Thyroid gland (tissue), 4 donors: Measurements from ENCODE around the gene MAP3K12. TPM values are rescaled to one million over a fixed set of nuclear protein-coding genes. Genes with fewer than 3 reads are reported as not detected.
A peak's percentile ranks its signal among the peaks of the same experiment; 100 is the strongest.

ENCODE experiments used
- DNase-seq, 2 donors: peaks; one replicate each; pipeline ENCODE4 v3.0.0-alpha.2; 2019
- H3K27ac ChIP-seq, 3 donors: fragments of 200-600 bp; sonication (generic); 1 replicate in 2 of 3; 2 replicates in 1 of 3; pipeline ENCODE4 v1.5.1; 2016 to 2019; ENCODE audit warnings: mild to moderate bottlenecking in 1 of 3, moderate library complexity in 1 of 3
- H3K27me3 ChIP-seq: fragments of 200-600 bp; sonication (generic); one replicate; pipeline ENCODE4 v1.5.1; 2019
- H3K36me3 ChIP-seq, 2 donors: fragments of 200-600 bp; sonication (generic); one replicate each; pipeline ENCODE4 v1.5.1; 2016 to 2019
- H3K4me1 ChIP-seq, 2 donors: fragments of 200-600 bp; sonication (generic); one replicate each; pipeline ENCODE4 v1.5.1; 2017 to 2019
- H3K4me3 ChIP-seq, 3 donors: fragments of 200-600 bp; sonication (generic); replicated peaks in 1 of 3; 1 replicate in 2 of 3; 2 replicates in 1 of 3; pipeline ENCODE4 v1.5.1; 2016; ENCODE audit warnings: mild to moderate bottlenecking in 1 of 3
- H3K9me3 ChIP-seq: fragments of 200-600 bp; sonication (generic); one replicate; pipeline ENCODE4 v1.5.1; 2017
- CTCF ChIP-seq, 6 experiments: fragments of 200-600 bp in 3 of 6; fragments of 450-650 bp in 3 of 6; sonication (generic) in 3 of 6; IDR thresholded peaks; one replicate each; pipeline ENCODE4 v1.5.1; 2016 to 2019; ENCODE audit warnings: antibody characterized with exemption in 6 of 6, mild to moderate bottlenecking in 2 of 6, inconsistent platforms in 1 of 6, moderate library complexity in 1 of 6
- POLR2A ChIP-seq, 2 donors: fragments of 450-650 bp; IDR thresholded peaks; one replicate each; pipeline ENCODE4 v1.6.1; 2017; ENCODE audit warnings: antibody characterized with exemption in 2 of 2, mild to moderate bottlenecking in 2 of 2, moderate library complexity in 1 of 2
- WGBS, 2 donors: methylation state at CpG; one replicate each; pipeline ENCODE4 v1.1.5; 2017; 5-methylcytosine and 5-hydroxymethylcytosine counted together
- intact Hi-C: fragments of 100-400 bp; cut with DNase I; formaldehyde crosslinking; loops from one replicate; pipeline ENCODE4 v1.15.1; 2023
- total RNA-seq, 4 donors: library from RNA; depleted of rRNA; stranded (reverse); fragments of >200 nt; gene quantifications; one replicate each; pipeline ENCODE4 v1.2.3, GENCODE V29; 2016

MAP3K12 gene
- total RNA-seq, 4 donors from 2014 or later = 5.2 to 12.9 (median 10.6) TPM

- Histone ChIP-seq H3K27ac (peak overlapping the region; percentile 91 to 99 (median 97)), H3K27me3 (no peaks in the 10 kb centered on the region), H3K36me3 (peaks cover 0 to 7% of the 10 kb centered on the region in 2 donors), H3K9me3 (no peaks in the 10 kb centered on the region), H3K4me3 (peak overlapping the region; percentile 25 to 59 (median 29)), H3K4me1 (peaks cover 10 to 46% of the 10 kb centered on the region in 2 donors)
- peak; percentile 68 to 69 for DNase-seq
- TF ChIP-seq CTCF (IDR thresholded peaks at IDR 0.05) (no peak), POLR2A (IDR thresholded peaks at IDR 0.05) (peak; percentile 66 to 94)
- intact Hi-C loops = loop anchor here (10.0 kb wide), 1 partner anchor 175 kb away; the partner anchor contains the start of gene AAAS
- 2 to 6% methylated on average over 15 to 17 of the region's 17 CpGs for WGBS, 2 donors
Measured at GRCh38 chr12:53500142-53500775, 1.0 kb upstream of the MAP3K12 start.

- intact Hi-C loops = no loop called here
- H3K9me3 ChIP-seq = no peaks in the 10 kb centered on the region
- H3K4me3 ChIP-seq = no peak overlapping the region
- TF ChIP-seq CTCF (IDR thresholded peaks at IDR 0.05) (no peak), POLR2A (IDR thresholded peaks at IDR 0.05) (no peak)
- no peaks in the 10 kb centered on the region for H3K36me3 ChIP-seq
- H3K27ac ChIP-seq = peak overlapping the region in 1 of 3 donors; percentile 10
- H3K4me1 ChIP-seq = peaks cover 22 to 58% of the 10 kb centered on the region in 2 donors
- WGBS, 2 donors = 78 to 80% methylated on average over 2 of the region's 2 CpGs
- DNase-seq = no peak
- H3K27me3 ChIP-seq = no peaks in the 10 kb centered on the region
Measured at GRCh38 chr12:53498235-53498630, 1.0 kb downstream of the MAP3K12 start.

- TF ChIP-seq POLR2A (IDR thresholded peaks at IDR 0.05) = no peak
- no peak for TF ChIP-seq CTCF (IDR thresholded peaks at IDR 0.05)
- Histone ChIP-seq H3K4me3 (no peak overlapping the region), H3K4me1 (peaks cover 25 to 54% of the 10 kb centered on the region in 2 donors), H3K27ac (no peak overlapping the region), H3K9me3 (no peaks in the 10 kb centered on the region), H3K27me3 (no peaks in the 10 kb centered on the region), H3K36me3 (no peaks in the 10 kb centered on the region)
- DNase-seq = no peak
- intact Hi-C loops = no loop called here
- 88 to 95% methylated on average over 3 of the region's 3 CpGs for WGBS, 2 donors
Measured at GRCh38 chr12:53497461-53497860, 1.8 kb downstream of the MAP3K12 start.

GRCh38 chr12:53496752-53497032, 2.6 kb downstream of the MAP3K12 start:
- Histone ChIP-seq H3K27ac (peak overlapping the region in 2 of 3 donors; percentile 34 to 52), H3K9me3 (no peaks in the 10 kb centered on the region), H3K4me3 (no peak overlapping the region), H3K27me3 (no peaks in the 10 kb centered on the region), H3K36me3 (no peaks in the 10 kb centered on the region), H3K4me1 (peaks cover 24 to 49% of the 10 kb centered on the region in 2 donors)
- intact Hi-C loops = no loop called here
- 81 to 83% methylated on average over 1 of the region's 1 CpG for WGBS, 2 donors
- no peak for TF ChIP-seq POLR2A (IDR thresholded peaks at IDR 0.05)
- no peak for TF ChIP-seq CTCF (IDR thresholded peaks at IDR 0.05)
- no peak for DNase-seq

- intact Hi-C loops = no loop called here
- no peaks in the 10 kb centered on the region for H3K36me3 ChIP-seq
- peaks cover 21 to 46% of the 10 kb centered on the region in 2 donors for H3K4me1 ChIP-seq
- H3K9me3 ChIP-seq = no peaks in the 10 kb centered on the region
- peak overlapping the region in 2 of 3 donors; percentile 34 to 52 for H3K27ac ChIP-seq
- TF ChIP-seq POLR2A (IDR thresholded peaks at IDR 0.05) = peak in 1 of 2 donors; percentile 36
- no peak for TF ChIP-seq CTCF (IDR thresholded peaks at IDR 0.05)
- no peaks in the 10 kb centered on the region for H3K27me3 ChIP-seq
- WGBS, 2 donors = 34 to 42% methylated on average over 5 of the region's 5 CpGs
- no peak overlapping the region for H3K4me3 ChIP-seq
- peak; percentile 69 to 73 for DNase-seq
Measured at GRCh38 chr12:53495903-53496751, 3.1 kb downstream of the MAP3K12 start.
